Activated naive CD8-positive, alpha-beta T cell treated with anti-CD3 and anti-CD28 coated beads, Interleukin-2, amount 10 ng/mL, durations not matched to agents 7 days and 5 days (primary cell): ENCODE results near the gene SIPA1L3. TPM values are rescaled to one million over a fixed set of nuclear protein-coding genes. Genes with fewer than 3 reads are reported as not detected.
"Not testable (repeated sequence)": the region's sequence is repeated elsewhere in the genome, so short reads cannot be mapped to it uniquely, and the experiment has no call there.

Source experiments
- ATAC-seq: fragments of 150-1000 bp; cut with Tn5 transposase; one replicate; pipeline ENCODE4 v1.10.0; 2021; ENCODE audit warnings: low read depth, moderate library complexity
- POLR2A ChIA-PET: fragments of 350-600 bp; sonication (Branson Sonifier 250); formaldehyde crosslinking; loops from one replicate; lab custom pipeline; 2021; ENCODE audit warnings: antibody characterized with exemption; lab: Charles Lee
- DNase-seq: peaks from one replicate; pipeline ENCODE4 v3.0.0; 2021
- H3K27ac Mint-ChIP-seq: one replicate; pipeline ENCODE4 v1.8.0; 2022; ENCODE audit warnings: mild to moderate bottlenecking, mixed read lengths
- H3K27me3 Mint-ChIP-seq: one replicate; pipeline ENCODE4 v1.8.0; 2022; ENCODE audit warnings: mild to moderate bottlenecking, moderate library complexity, mixed read lengths
- H3K36me3 Mint-ChIP-seq: one replicate; pipeline ENCODE4 v1.8.0; 2021; ENCODE audit warnings: mild to moderate bottlenecking, mixed read lengths
- H3K4me1 Mint-ChIP-seq: one replicate; pipeline ENCODE4 v1.8.0; 2021; ENCODE audit warnings: mixed read lengths
- H3K4me3 Mint-ChIP-seq: one replicate; pipeline ENCODE4 v1.8.0; 2022; ENCODE audit warnings: mild to moderate bottlenecking, moderate library complexity, mixed read lengths
- H3K9me3 Mint-ChIP-seq: one replicate; pipeline ENCODE4 v1.8.0; 2021; ENCODE audit warnings: mixed read lengths
- total RNA-seq, 2 experiments: library from RNA; stranded (reverse); gene quantifications; one replicate each; pipeline ENCODE4 v1.2.3, GENCODE V29; 2021

The SIPA1L3 gene
- total RNA-seq, 2 experiments from 2014 or later = 20.3 to 24.6 TPM

- H3K27ac Mint-ChIP-seq = no peak overlapping the region
- H3K4me1 Mint-ChIP-seq = peaks cover 13% of the 10 kb centered on the region
- ATAC-seq = no peak
- peaks cover 1% of the 10 kb centered on the region for H3K36me3 Mint-ChIP-seq
- H3K9me3 Mint-ChIP-seq = no peaks in the 10 kb centered on the region
- POLR2A ChIA-PET = no interaction called here
- DNase-seq = no peak
- H3K4me3 Mint-ChIP-seq = no peak overlapping the region
- H3K27me3 Mint-ChIP-seq = peaks cover 65% of the 10 kb centered on the region
Measured at GRCh38 chr19:38221919-38222830, 315.2 kb downstream of the SIPA1L3 start.

GRCh38 chr19:38223119-38223523 lies 316.1 kb downstream of the SIPA1L3 start:
- H3K9me3 Mint-ChIP-seq = no peaks in the 10 kb centered on the region
- H3K4me1 Mint-ChIP-seq = peaks cover 14% of the 10 kb centered on the region
- no peak overlapping the region for H3K27ac Mint-ChIP-seq
- POLR2A ChIA-PET = no interaction called here
- H3K36me3 Mint-ChIP-seq = peaks cover 1% of the 10 kb centered on the region
- DNase-seq (no peak), ATAC-seq (no peak)
- peak overlapping the region; percentile 86 for H3K4me3 Mint-ChIP-seq
- H3K27me3 Mint-ChIP-seq = peaks cover 71% of the 10 kb centered on the region

GRCh38 chr19:38223617-38224013 lies 316.6 kb downstream of the SIPA1L3 start:
- Mint-ChIP-seq H3K27me3 (peaks cover 69% of the 10 kb centered on the region), H3K9me3 (no peaks in the 10 kb centered on the region), H3K36me3 (peaks cover 1% of the 10 kb centered on the region), H3K27ac (no peak overlapping the region), H3K4me3 (peak overlapping the region; percentile 86), H3K4me1 (peaks cover 14% of the 10 kb centered on the region)
- no peak for ATAC-seq
- POLR2A ChIA-PET = no interaction called here
- no peak for DNase-seq

- Mint-ChIP-seq H3K27me3 (peaks cover 68% of the 10 kb centered on the region), H3K36me3 (peaks cover 1% of the 10 kb centered on the region), H3K4me3 (peak within 1 kb of the TSS; percentile 86), H3K4me1 (peaks cover 17% of the 10 kb centered on the region), H3K9me3 (no peaks in the 10 kb centered on the region), H3K27ac (no peak within 1 kb of the TSS)
- peak; percentile 74 for DNase-seq
- ATAC-seq = peak; percentile 78
- POLR2A ChIA-PET = interaction anchor here (1.7 kb wide), 1 partner anchor 318 kb away, joined by 6 read pairs; the partner anchor contains the start of genes SIPA1L3 and WDR87
Measured at GRCh38 chr19:38224014-38224862, 317.2 kb downstream of the SIPA1L3 start, which contains the start of gene DPF1. DPF1 (minus strand) TSS chr19:38224222; CDS start chr19:38224142, 80 bp downstream.

GRCh38 chr19:38224863-38225218 lies 317.8 kb downstream of the SIPA1L3 start:
- POLR2A ChIA-PET = interaction anchor here (1.7 kb wide), 1 partner anchor 319 kb away, joined by 6 read pairs; the partner anchor contains the start of genes SIPA1L3 and WDR87
- not testable (repeated sequence) for H3K4me3 Mint-ChIP-seq, ATAC-seq, DNase-seq, H3K9me3 Mint-ChIP-seq, H3K27ac Mint-ChIP-seq, H3K36me3 Mint-ChIP-seq
- peaks cover 17% of the 10 kb centered on the region for H3K4me1 Mint-ChIP-seq
- H3K27me3 Mint-ChIP-seq = peaks cover 67% of the 10 kb centered on the region

- peaks cover 1% of the 10 kb centered on the region for H3K36me3 Mint-ChIP-seq
- H3K4me3 Mint-ChIP-seq = peak overlapping the region; percentile 11
- ATAC-seq = no peak
- H3K9me3 Mint-ChIP-seq = no peaks in the 10 kb centered on the region
- H3K27me3 Mint-ChIP-seq = peaks cover 72% of the 10 kb centered on the region
- peaks cover 17% of the 10 kb centered on the region for H3K4me1 Mint-ChIP-seq
- POLR2A ChIA-PET = interaction anchor here (0.6 to 1.4 kb wide), 2 partner anchors 41 to 178 kb away, joined by 3 read pairs; no protein-coding TSS in a partner anchor
- DNase-seq = no peak
- H3K27ac Mint-ChIP-seq = no peak overlapping the region
Measured at GRCh38 chr19:38227287-38228004, 320.4 kb downstream of the SIPA1L3 start.

- Mint-ChIP-seq H3K27me3 (peaks cover 68% of the 10 kb centered on the region), H3K36me3 (peaks cover 1% of the 10 kb centered on the region), H3K4me1 (peaks cover 15% of the 10 kb centered on the region), H3K4me3 (peak overlapping the region; percentile 11), H3K9me3 (no peaks in the 10 kb centered on the region), H3K27ac (no peak overlapping the region)
- no peak for ATAC-seq
- no peak for DNase-seq
- POLR2A ChIA-PET = interaction anchor here (0.6 to 1.4 kb wide), 2 partner anchors 41 to 178 kb away, joined by 3 read pairs; no protein-coding TSS in a partner anchor
Measured at GRCh38 chr19:38228005-38228377, 321.0 kb downstream of the SIPA1L3 start.

- no peak for ATAC-seq
- peaks cover 1% of the 10 kb centered on the region for H3K36me3 Mint-ChIP-seq
- POLR2A ChIA-PET = no interaction called here
- DNase-seq = no peak
- H3K9me3 Mint-ChIP-seq = no peaks in the 10 kb centered on the region
- H3K4me3 Mint-ChIP-seq = peak overlapping the region; percentile 69
- peaks cover 8% of the 10 kb centered on the region for H3K4me1 Mint-ChIP-seq
- no peak overlapping the region for H3K27ac Mint-ChIP-seq
- peaks cover 61% of the 10 kb centered on the region for H3K27me3 Mint-ChIP-seq
Measured at GRCh38 chr19:38228491-38229439, 321.8 kb downstream of the SIPA1L3 start.

GRCh38 chr19:38229585-38230073 lies 322.6 kb downstream of the SIPA1L3 start:
- Mint-ChIP-seq H3K4me1 (peaks cover 7% of the 10 kb centered on the region), H3K27me3 (peaks cover 54% of the 10 kb centered on the region), H3K36me3 (no peaks in the 10 kb centered on the region), H3K4me3 (no peak overlapping the region), H3K9me3 (no peaks in the 10 kb centered on the region), H3K27ac (no peak overlapping the region)
- DNase-seq (peak; percentile 69), ATAC-seq (peak; percentile 87)
- POLR2A ChIA-PET = no interaction called here

- peaks cover 50% of the 10 kb centered on the region for H3K27me3 Mint-ChIP-seq
- H3K9me3 Mint-ChIP-seq, H3K4me3 Mint-ChIP-seq, POLR2A ChIA-PET, H3K36me3 Mint-ChIP-seq, DNase-seq, ATAC-seq, H3K27ac Mint-ChIP-seq, H3K4me1 Mint-ChIP-seq: not testable (repeated sequence)
Measured at GRCh38 chr19:38230506-38231133, 323.6 kb downstream of the SIPA1L3 start.

GRCh38 chr19:38231918-38232317 lies 324.9 kb downstream of the SIPA1L3 start:
- Mint-ChIP-seq H3K27me3 (peaks cover 47% of the 10 kb centered on the region), H3K4me3 (no peak overlapping the region), H3K27ac (no peak overlapping the region), H3K36me3 (no peaks in the 10 kb centered on the region), H3K4me1 (peaks cover 7% of the 10 kb centered on the region), H3K9me3 (no peaks in the 10 kb centered on the region)
- DNase-seq = no peak
- no peak for ATAC-seq
- POLR2A ChIA-PET = no interaction called here
